Measurements from ENCODE around the gene KCNJ9. TPM values are rescaled to one million over a fixed set of nuclear protein-coding genes. Genes with fewer than 3 reads are reported as not detected.

Gene KCNJ9
- total RNA-seq, 1 experiment from 2014 or later, result not detected

GRCh38 chr1:160122978-160123495 is 41.7 kb downstream of the KCNJ9 start:
- Mint-ChIP-seq H3K36me3 (ENCODE audit: insufficient read depth, unreplicated experiment) (no peaks in the 10 kb centered on the region), H3K27me3 (ENCODE audit: insufficient read depth, unreplicated experiment) (no peaks in the 10 kb centered on the region), H3K27ac (ENCODE audit: unreplicated experiment) (peak overlapping the region; percentile 89), H3K4me1 (ENCODE audit: low read depth, unreplicated experiment) (peaks cover 14% of the 10 kb centered on the region), H3K9me3 (ENCODE audit: unreplicated experiment) (no peaks in the 10 kb centered on the region), H3K4me3 (ENCODE audit: unreplicated experiment) (no peak overlapping the region)
- CTCF ChIA-PET, result interaction anchor here (1.2 kb wide), 1 partner anchor 70 kb away, joined by 5 read pairs; no protein-coding TSS in a partner anchor
- TF ChIP-seq, protein P1, sequence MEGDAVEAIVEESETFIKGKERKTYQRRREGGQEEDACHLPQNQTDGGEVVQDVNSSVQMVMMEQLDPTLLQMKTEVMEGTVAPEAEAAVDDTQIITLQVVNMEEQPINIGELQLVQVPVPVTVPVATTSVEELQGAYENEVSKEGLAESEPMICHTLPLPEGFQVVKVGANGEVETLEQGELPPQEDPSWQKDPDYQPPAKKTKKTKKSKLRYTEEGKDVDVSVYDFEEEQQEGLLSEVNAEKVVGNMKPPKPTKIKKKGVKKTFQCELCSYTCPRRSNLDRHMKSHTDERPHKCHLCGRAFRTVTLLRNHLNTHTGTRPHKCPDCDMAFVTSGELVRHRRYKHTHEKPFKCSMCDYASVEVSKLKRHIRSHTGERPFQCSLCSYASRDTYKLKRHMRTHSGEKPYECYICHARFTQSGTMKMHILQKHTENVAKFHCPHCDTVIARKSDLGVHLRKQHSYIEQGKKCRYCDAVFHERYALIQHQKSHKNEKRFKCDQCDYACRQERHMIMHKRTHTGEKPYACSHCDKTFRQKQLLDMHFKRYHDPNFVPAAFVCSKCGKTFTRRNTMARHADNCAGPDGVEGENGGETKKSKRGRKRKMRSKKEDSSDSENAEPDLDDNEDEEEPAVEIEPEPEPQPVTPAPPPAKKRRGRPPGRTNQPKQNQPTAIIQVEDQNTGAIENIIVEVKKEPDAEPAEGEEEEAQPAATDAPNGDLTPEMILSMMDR (IDR thresholded peaks at IDR 0.05; ENCODE audit: insufficient read depth in 1 of 2, low read depth in 1 of 2, low read length in 1 of 2, severe bottlenecking in 1 of 2, unreplicated experiment in 1 of 2), result no peak
- no peaks in the 10 kb centered on the region for H3K9me3 ChIP-seq
- BruUV-seq (replicated peaks), result no TSS peak
- no peak for DNase-seq
- peaks cover 26% of the 10 kb centered on the region for H3K4me1 ChIP-seq
- intact Hi-C loops (cut with micrococcal nuclease; ENCODE audit: unreplicated experiment), result no loop called here
- POLR2A ChIA-PET, result no interaction called here
- H3K27me3 ChIP-seq (replicated peaks; ENCODE audit: control insufficient read depth, insufficient read depth, low read length), result no peaks in the 10 kb centered on the region
- no peaks in the 10 kb centered on the region for H3K36me3 ChIP-seq (ENCODE audit: control insufficient read depth, insufficient read depth, low read length)
- no peak overlapping the region for H3K4me3 ChIP-seq (ENCODE audit: low read depth, low read length)

DNA sequence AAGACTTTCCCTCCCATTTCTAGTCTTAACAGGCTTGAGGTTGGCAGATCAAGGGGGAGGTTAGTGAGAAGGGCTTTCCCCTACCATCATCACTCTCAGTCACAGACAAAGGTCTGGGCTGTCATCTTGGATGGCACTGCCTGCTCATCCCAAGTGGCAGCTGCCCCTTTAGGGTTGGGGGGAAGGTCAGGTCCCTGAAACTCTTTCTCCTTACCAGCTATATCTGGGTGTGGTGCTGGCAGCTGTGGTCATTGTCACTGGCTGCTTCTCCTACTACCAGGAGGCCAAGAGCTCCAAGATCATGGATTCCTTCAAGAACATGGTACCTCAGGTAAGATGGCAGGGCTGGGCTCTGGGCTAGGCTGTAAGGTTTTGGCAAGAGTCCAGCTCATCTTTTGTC is 42.4 kb downstream of the KCNJ9 start:
- POLR2A ChIA-PET, result no interaction called here
- intact Hi-C loops (cut with micrococcal nuclease; ENCODE audit: unreplicated experiment), result loop anchor here (2.0 kb wide), 1 partner anchor 23 kb away; no protein-coding TSS in a partner anchor

DNA sequence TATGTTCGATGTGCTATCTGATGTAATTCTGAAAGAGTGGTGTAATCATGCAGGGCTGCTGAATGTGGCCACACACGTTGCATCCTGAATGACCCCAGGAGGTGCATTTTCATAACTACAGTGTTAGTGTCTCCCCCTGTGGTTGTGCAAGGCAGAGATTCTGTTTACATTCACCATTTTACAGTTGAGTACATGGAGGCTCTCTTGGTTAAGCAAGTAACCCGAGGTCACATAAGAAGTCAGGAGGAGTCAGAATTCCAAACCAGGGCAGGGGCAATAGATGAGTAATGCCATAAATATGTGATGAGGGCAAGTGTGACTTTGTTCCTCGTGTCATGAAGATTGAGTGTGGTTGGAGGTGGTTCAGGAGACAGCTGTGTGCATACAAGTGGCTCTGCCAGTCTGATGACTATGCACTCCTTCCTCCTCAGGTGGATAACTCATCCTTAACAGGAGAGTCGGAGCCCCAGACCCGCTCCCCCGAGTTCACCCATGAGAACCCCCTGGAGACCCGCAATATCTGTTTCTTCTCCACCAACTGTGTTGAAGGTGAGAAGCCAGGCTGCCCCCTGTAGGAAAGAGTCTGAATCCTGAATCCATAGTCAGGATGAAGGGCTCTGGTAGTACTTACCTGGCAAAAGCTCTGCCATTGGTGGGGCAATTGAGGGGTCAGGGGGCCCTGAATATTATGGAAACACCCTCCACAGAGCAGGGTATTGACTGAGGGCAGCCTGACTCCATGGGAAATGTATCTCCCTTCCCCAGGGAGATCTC is 43.6 kb downstream of the KCNJ9 start:
- POLR2A ChIA-PET, result interaction anchor here (0.6 kb wide), 1 partner anchor 24 kb away, joined by 5 read pairs; no protein-coding TSS in a partner anchor
- no peaks in the 10 kb centered on the region for H3K36me3 Mint-ChIP-seq (ENCODE audit: insufficient read depth, unreplicated experiment)
- peak; percentile 75 to 82 for DNase-seq
- Histone ChIP-seq H3K9me3 (no peaks in the 10 kb centered on the region), H3K27me3 (replicated peaks; ENCODE audit: control insufficient read depth, insufficient read depth, low read length) (no peaks in the 10 kb centered on the region), H3K36me3 (ENCODE audit: control insufficient read depth, insufficient read depth, low read length) (no peaks in the 10 kb centered on the region), H3K4me3 (ENCODE audit: low read depth, low read length) (no peak overlapping the region), H3K4me1 (peaks cover 26% of the 10 kb centered on the region)
- TF ChIP-seq, protein P1 (IDR thresholded peaks at IDR 0.05; ENCODE audit: insufficient read depth in 1 of 2, low read depth in 1 of 2, low read length in 1 of 2, severe bottlenecking in 1 of 2, unreplicated experiment in 1 of 2), result peak in 1 of 2 experiments; percentile 40
- no peaks in the 10 kb centered on the region for H3K27me3 Mint-ChIP-seq (ENCODE audit: insufficient read depth, unreplicated experiment)
- intact Hi-C loops (cut with micrococcal nuclease; ENCODE audit: unreplicated experiment), result loop anchor here (2.0 kb wide), 1 partner anchor 24 kb away; no protein-coding TSS in a partner anchor
- CTCF ChIA-PET, result interaction anchor here (1.4 kb wide), 1 partner anchor 68 kb away, joined by 3 read pairs; no protein-coding TSS in a partner anchor
- H3K9me3 Mint-ChIP-seq (ENCODE audit: unreplicated experiment), result no peaks in the 10 kb centered on the region
- H3K4me1 Mint-ChIP-seq (ENCODE audit: low read depth, unreplicated experiment), result peaks cover 18% of the 10 kb centered on the region
- H3K4me3 Mint-ChIP-seq (ENCODE audit: unreplicated experiment), result no peak overlapping the region
- H3K27ac Mint-ChIP-seq (ENCODE audit: unreplicated experiment), result peak overlapping the region; percentile 89
- BruUV-seq (replicated peaks), result TSS peak; percentile 24

More for the DNA sequence above, 42.4 kb downstream of the KCNJ9 start:
- Histone ChIP-seq H3K4me1 (peaks cover 26% of the 10 kb centered on the region), H3K9me3 (no peaks in the 10 kb centered on the region), H3K36me3 (ENCODE audit: control insufficient read depth, insufficient read depth, low read length) (no peaks in the 10 kb centered on the region), H3K4me3 (ENCODE audit: low read depth, low read length) (no peak overlapping the region), H3K27me3 (replicated peaks; ENCODE audit: control insufficient read depth, insufficient read depth, low read length) (no peaks in the 10 kb centered on the region)
- Mint-ChIP-seq H3K4me3 (ENCODE audit: unreplicated experiment) (no peak overlapping the region), H3K4me1 (ENCODE audit: low read depth, unreplicated experiment) (peaks cover 18% of the 10 kb centered on the region), H3K27me3 (ENCODE audit: insufficient read depth, unreplicated experiment) (no peaks in the 10 kb centered on the region), H3K9me3 (ENCODE audit: unreplicated experiment) (no peaks in the 10 kb centered on the region), H3K36me3 (ENCODE audit: insufficient read depth, unreplicated experiment) (no peaks in the 10 kb centered on the region), H3K27ac (ENCODE audit: unreplicated experiment) (peak overlapping the region; percentile 89)
- BruUV-seq (replicated peaks), result no TSS peak
- no peak for DNase-seq
- CTCF ChIA-PET, result no interaction called here
- TF ChIP-seq, protein P1 (IDR thresholded peaks at IDR 0.05; ENCODE audit: insufficient read depth in 1 of 2, low read depth in 1 of 2, low read length in 1 of 2, severe bottlenecking in 1 of 2, unreplicated experiment in 1 of 2), result no peak
